Fibroblast of upper back skin (primary cell): ENCODE data around the gene STK39.

Experiments
- DNase-seq: peaks from one replicate; pipeline ENCODE4 v3.0.0-alpha.2; 2013

The STK39 gene

DNA sequence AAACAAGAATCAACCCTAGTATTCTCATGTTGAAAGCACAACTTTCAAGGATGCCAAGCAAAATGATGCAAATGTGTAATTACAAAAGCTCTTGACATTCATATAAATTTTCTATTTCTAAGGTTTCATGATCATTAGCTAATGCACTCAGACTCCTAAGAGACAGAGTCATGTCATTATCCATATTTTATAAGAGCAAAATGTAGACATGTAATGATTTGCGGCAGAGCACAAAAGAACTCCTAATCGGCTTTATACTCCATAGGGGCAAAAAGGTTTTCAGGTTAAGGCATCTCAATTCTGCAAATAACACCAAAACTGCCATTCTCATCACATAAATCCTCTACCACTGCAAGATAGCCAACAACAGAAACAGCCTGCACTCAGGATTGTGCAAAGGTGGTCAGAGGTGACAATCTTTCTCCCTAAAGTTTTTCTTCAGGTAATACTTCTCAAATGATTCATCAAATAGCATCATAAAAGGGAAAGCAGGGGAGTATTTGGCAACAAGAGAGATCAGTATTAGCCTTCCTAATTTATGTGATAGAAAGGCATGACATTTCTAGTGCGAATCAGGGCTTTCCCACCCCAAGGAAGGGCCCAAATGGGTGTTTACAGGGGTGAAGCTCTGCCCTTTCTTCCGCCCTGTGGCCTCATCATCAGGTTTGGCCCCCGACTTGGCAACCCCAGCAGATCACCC is 64.7 kb downstream of the STK39 start:
- no peak for DNase-seq

DNA sequence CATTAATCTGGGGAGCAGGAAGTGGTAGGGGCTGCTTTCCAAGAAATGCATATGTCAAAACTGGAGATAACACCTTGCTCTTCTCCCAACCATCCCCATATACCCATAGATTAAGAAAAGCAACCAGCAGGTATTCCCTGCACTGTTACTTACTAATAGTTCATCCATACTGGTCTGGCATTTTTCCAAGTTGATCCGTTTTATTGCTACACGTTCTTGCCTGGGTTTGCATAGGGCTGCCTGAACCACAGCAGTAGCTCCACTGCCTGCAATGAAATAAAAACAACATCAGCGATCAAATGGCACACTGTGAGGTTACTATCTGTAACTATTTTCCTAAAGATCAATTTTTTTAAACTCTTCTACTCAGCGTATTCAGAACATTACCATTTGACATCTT is 65.6 kb downstream of the STK39 start:
- DNase-seq = no peak

DNA sequence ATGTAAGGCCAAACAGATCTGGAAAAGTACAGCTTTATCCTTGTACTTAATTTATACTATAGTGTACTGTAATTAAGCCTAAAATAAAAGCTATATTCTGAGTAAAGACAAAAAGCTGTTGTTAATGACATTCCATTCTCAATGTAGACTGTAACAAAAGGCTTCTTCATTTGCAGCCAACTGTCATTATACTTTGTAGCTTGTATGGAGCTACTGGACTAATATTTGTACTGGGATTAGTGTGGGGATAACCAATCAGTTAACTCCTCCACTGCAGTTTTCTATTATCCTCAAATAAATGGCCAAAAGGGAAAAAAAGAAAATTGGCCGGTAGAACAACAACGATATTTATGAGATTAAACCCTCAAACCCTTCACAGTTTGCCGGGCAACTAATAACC is 66.5 kb downstream of the STK39 start:
- no peak for DNase-seq

DNA sequence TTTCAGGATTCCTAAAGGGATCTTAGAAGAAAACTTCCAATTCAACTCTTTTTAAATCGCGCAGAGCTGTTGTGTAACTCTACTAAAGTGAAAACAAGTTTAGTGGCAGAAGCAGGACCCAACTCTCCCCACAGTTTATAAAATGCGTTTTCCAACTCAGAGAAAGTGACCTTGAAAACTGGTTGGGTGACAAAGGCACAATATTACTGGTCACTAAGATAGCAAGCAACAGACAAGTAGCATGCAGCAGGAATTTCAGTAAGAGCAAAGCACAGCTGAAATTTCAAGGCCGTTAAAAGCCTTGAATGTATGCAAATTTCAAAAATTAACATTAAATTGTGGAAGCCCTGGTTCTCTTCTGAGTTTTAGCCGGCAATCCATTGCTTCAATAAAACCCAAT is 66.9 kb downstream of the STK39 start:
- no peak for DNase-seq

DNA sequence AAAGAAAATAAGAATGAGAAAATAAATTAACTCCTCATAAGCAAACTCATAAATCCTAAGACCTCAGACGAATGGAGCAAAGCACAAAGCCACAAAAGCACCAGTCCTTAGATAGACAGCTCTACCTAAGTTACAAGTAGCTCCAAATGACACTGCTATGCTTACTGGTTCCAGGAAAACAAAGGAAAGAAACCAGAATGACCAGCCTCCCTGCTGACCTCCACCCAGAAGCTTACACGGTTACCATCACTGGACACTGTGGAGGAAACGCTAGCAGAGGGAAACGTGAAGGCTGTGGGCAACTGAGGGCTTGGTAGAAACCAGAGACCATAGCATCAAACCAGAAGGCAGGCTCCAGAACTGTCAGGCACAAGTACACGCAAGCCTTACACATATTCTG is 67.8 kb downstream of the STK39 start:
- no peak for DNase-seq

DNA sequence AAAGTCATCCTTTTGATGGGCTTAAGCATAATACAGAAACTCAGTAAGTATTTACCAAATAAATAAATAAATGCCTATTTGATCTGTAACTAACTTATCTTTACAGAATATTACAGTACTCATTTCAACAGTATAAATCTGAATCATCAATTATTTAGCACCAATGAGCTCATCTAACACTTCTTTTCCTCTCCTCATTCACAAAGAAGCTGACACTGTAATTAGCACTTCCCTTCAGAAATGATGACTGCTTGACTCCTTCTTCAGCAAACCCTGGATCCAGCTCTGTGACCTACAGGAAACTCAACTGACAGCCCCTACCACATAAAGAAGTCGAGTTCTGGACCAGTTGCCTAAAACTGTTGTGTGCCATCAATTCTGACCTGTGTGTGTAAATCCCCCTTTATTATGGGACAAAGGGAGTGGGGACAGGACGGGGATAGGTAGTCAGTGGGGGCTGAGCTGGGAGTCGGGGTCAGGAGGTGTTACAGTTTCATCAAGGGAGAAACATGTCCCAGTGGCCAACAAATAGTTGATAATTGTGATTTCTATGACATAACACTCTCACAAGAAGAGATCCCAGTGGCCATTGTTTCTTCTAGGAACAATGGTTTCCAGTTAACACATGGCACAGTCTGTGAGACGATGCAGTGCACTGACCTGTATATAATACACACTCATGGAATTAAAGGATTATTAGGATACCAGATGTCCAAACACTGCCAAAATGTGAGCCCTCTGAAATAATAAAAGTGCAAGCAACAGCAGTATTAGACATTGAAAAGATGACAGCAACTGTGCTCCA is 68.7 kb downstream of the STK39 start:
- no peak for DNase-seq

DNA sequence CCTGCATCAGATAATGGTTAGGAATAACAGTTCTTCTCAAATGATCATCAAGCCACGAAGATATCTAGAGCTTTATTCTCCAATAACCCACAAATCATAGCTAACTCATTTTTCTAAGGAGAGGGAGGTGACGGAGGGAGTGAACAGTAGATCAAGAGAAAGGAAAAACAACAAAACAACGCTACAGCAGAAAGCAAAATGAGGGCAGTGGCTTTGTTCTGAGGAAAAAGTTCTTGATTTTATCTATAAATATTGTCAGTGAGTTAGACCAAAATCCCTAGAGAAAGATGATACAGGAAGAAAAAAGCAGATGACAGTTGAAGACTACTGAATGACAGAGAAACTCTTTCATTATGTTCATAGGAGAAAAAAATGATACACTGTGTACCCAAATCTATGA is 71.0 kb downstream of the STK39 start:
- no peak for DNase-seq

DNA sequence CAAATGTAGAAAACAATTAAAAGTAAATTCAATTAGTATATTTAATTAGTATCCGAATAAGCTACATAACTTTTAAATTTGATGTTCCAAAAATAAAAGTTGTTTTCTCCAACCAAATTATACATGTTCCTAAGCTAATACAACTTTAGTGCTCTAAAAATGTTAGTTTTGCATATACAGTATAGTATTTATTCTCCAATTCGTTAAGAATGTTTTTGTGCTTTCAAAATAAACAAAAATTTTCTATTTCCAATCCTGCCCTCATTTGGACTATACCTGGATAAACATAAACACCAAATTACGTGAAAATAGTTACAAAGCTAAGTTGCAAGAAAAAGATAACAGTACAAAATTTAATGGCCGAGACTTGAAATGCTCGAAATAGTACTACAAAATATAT is 71.9 kb downstream of the STK39 start:
- DNase-seq = no peak

DNA sequence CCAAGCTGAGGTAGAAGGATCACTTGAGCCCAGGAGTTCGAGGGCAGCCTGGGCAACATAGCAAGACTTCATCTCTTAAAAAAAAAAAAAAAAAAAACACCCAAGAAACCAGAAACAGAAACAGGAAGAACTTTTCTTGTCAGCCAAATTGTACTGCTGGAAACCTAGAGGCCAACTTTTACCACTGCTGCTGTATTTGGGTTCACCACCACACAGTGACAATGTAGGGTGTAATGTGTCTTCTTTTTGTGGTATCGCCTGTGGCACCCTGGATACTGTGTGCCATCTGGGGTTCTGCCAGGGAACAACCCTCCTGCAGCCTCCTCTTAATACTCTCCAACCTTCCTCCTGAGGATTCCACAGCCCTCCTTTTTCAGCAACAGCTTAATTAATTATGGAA is 72.6 kb downstream of the STK39 start:
- DNase-seq = no peak

DNA sequence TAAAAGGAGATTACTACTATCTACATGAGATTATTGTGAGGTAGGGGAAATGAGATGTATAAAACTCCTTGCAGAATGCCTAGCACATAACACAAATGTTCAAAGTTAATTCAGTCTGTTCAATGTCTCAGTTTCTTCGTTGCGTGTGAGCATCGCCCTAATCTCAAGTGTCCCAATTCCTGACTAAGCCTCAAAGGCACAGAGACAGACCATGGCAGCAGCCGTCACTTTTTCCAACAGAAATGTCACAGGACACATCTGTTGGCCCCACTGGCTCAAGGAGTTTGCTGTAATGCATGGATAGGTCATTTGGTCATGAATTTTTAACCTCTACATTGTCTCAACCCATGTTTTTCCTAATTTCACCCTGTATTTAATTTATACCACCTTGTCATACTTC is 75.3 kb downstream of the STK39 start:
- DNase-seq = no peak

DNA sequence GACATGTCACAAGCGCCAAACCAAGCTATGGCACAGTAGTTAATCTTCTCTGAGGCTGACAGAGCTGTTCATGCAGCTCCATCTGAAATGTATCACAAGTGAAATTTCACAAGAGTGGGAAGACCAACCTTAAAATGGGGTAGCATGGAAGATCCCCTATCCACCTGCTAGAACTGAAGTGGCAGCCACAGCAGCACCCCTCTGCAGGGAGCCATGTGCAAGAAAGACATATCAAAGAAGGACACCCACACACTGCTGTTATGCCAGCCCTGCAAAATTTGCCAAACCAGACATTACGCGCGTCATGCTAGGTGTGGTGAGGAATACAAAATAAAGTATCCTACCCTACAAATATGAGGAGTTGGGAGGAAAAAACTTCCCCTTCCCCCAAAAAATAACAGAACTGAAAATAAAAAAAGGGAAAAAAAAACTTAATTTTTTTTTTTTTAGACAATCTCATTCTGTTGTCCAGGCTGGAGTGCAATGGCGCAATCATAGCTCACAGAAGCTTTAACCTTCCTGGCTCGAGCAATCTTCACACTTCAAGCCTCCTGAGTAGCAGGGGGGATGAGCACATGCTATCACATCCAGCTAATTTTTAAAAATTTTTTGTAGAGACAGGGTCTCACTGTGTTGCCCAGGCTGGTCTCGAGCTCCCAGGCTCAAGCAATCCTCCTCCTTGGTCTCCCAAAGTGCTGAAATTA is 76.2 kb downstream of the STK39 start:
- no peak for DNase-seq

DNA sequence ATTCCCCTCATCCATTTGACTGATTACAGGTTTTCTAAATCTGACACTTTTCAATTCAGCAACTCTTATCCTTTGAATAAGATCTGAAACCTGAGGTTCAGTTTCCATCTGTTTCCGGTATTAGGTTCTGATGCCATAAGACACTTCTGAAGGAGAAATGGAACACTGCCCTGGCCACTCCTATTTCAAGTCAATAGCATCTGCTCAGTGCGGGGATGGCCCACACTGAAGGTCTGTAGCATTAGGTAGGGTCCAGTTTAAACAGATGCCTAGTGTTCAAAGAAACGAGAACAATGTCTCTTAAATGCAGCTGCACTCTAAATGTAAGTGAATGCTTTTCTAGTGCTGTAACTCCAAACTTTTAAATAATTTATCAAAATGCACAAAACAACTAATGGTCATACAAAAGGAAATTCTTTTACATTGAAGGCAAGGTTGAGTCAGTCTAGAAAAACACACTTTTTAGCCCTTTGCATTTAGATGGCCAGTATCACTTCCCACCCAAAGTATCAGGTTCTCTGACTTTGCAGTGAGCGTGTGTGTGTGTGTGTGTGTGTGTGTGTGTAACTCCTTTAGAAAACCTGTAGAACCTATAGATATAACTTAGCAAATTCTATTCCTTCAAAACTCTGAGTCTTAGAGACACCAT is 78.2 kb downstream of the STK39 start:
- DNase-seq = peak; percentile 35

DNA sequence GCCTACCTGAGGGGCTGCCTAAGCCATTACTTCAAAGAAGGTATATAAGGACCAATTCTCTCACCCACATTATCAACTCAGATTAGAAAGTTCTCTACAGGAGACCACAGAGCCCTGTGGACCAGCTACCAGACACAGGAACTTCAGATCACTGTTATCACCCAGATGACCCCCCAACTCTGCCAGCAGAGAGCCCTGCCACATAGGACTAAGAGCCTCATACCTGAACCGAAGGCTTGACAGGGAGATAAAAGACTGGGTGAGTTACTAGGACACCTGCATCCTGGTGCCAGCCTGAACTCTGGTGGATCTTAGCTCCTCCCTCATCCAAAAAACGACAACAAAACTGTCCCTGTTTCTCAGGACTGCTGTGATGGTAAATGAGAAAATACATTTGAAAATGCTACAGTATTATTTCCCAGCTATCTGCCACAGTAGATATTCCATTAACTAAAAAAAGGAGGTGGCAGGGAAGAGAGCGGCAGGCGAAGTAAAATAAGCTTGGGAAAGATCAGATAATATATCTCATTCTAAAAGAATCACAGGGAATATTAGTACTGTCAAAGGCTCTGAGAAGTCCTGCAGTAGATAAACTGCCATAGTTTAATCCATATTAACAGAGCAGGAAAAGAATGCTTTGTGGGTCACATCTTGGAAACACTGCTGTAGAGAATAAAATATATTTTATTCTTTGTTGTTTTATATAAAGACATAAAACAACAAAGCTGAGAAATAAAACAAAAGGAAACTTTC is 79.7 kb downstream of the STK39 start:
- DNase-seq = no peak

DNA sequence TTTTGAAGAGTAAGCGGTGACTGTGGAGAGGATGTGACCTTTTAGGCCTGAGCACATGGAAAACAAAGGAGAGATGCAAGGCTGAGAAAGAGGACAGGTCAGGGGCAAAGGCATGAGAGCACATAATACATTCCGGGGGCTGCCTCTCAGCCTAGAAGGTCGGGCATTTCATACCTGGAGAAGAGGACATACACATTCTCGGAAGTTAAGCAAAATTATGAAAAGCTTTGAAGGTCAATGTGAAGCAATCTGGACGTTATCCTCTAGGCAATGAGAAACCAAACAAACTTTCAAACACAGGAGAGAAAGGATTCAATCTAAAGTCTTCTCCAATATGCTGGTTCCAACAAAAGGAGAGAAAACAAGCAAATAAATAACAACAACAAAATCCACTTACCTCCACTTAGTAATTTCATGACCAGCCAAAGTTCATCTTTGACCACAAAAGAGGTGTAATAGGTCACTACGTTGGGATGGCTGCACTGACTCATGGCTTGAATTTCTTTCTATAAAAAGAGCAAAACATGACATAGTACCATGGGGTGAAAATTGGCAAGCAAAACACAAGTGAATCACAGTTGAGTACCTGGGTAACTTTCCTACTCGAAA is 80.4 kb downstream of the STK39 start:
- DNase-seq = peak; percentile 31

DNA sequence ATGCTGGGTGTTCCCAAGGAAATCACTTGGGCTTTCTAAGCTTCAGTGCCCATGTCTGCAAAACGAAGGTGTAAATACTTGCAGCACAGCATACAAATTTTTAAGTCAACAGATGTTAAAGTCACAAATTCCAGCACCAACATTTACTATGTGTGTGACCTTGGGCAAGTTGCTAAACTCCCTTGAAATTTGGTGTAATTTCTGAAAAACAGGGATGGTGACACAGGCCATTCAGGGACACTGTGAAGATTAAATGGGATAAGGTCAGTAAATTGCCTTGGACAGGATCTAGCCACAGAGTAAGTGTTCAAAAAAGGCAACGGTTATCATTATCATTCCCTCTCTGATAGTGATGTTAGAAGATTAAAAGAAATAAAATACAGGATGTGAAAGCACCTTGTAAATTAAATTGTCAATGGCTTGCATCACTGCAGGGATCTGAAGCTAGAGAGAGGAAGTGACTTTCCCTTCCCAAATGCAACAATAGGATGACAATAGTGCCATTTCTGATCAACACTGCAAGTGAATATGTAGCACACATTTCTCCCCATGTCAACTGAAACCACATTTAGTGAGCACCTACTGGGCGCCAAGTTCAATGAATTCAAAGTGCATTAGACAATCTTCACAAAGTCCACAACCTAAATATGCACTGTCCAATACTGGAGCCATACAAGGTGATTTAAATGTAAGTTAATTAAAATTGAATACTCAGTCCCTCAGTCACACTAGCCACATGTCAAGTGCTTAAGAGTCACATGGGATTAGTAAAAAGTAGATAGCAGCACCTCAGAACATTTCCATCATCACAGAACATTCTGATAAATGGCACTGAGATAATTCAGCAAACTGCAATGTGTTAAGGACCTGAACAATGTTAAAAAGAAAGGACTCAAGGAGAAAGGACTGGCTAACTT is 81.2 kb downstream of the STK39 start:
- DNase-seq = no peak

DNA sequence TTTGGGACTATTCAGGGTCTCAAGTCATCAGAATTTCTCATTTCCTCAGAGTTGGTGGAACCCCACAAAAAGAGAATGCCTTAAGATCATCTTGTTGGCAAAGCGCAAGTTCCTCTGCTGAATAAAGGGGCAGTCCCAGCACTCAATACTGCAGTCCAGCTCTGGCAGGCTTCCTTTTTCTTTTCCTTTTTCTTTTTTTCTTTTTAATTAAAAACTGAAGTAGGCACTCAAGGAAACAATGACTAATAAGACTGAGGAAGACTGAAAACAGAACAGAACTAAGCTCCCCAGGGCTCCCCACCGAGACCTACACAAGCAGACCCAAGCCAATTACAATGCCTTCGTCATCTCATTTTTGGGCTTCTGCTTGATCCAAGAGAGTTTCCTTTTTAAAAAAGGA is 82.0 kb downstream of the STK39 start:
- peak; percentile 65 for DNase-seq

DNA sequence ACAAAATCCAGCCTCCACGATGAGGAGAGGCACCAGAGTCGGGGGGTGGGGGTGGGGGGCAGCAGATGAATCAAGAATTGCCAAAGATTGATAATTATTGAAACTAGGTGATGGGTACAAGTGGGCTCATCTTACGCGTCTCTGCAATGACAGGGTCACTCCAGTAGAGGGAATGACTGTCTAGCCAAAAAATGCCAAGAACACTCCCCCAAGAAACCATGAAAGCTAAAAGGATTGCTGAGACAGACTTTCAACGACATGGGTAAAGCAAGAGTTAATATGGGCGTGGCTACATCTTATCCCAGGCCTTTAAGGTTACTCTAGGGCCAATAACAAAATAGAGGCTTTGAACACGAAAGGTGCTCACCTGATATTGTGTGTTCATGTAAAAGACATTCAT is 86.5 kb downstream of the STK39 start:
- DNase-seq = no peak

DNA sequence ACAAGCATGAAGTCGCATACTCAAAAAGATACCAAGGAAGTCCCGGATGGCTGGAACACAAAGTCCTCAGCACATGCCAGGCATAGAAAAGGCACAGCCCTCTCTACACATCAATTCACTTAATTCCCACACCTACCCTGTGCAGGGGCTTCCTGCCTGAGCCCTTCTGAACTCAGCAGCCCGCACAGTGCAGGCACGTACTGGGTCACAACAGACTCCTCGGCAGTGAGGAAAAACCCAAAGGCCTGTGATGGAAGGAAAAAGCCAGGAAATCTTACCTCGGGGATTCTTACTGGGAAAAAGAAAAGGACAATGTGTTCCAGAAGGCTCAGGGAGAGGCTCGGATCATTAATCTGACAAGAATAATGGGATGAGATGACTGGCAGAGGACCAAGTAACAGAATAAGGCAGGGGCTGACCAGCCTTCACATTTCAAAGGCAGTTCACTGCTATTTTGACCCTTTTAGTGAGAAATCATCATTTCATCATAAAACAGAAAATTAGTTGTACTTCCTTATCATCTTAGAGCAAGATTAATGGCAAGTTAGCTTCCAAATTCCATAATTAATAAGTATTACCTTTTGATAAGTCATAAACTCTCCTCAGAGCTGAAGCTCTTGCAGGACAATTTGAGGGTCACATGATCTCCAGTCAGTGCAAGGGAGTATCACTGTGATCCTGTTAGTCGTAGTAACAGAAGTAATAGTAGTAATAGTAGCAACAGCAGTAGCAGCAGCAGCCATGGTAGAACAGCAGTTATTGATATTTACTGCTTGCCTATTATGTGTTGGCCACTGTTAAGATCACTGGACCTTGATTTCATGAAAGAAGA is 87.4 kb downstream of the STK39 start:
- no peak for DNase-seq

DNA sequence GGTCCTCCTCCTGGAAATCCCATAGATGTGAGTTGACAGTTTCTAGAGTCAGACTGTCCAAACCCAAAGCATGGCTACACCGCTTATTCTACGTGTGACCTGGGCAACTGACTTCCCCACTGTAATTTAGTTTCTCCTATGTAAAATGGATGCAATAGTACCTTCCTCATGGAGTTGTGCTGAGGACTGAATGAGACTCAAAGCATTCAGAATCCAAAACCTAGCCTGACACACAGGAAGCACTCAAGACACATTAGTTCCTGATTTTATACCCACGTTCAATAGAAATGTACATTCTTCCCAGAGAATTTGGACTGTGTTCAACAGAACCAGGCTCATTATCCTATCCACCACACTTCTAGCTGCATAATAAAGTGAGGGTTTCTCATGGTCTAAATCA is 88.8 kb downstream of the STK39 start:
- DNase-seq = no peak

DNA sequence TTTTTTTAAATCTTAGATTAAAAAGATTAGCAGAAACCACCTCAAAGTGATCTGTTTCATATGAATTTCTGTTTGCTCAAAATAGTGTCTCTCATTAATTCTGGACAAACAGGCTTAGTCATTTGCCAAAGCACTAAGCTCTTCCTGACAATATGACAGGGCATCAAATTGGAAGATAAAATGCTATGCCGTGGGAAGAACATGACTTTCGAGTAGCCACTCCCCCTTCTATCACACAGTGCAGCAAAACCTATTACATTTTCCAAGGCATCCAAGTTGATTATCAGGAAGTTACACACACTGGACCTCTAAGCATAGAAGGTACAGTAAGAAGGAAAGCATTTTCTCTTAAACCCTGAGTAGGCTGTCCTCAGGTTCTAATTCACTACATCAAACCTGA is 89.5 kb downstream of the STK39 start:
- DNase-seq = no peak
